Mesothelial cell of epicardium (in vitro differentiated cells): ENCODE measurements around the gene CLIC5. TPM values are rescaled to one million over a fixed set of nuclear protein-coding genes. Genes with fewer than 3 reads are reported as not detected.

Experiments
- DNase-seq, 2 experiments: peaks; one replicate each; pipeline ENCODE4 v3.0.0; 2021; ENCODE audit warnings: low spot score in 2 of 2; ENCODE audit not compliant: unreplicated experiment in 2 of 2
- H3K27ac Mint-ChIP-seq: 2 replicates; pipeline ENCODE4 v1.8.0; 2021; ENCODE audit warnings: mixed read lengths
- H3K27me3 Mint-ChIP-seq: 2 replicates; pipeline ENCODE4 v1.8.0; 2021; ENCODE audit warnings: low read depth, mixed read lengths
- H3K36me3 Mint-ChIP-seq: 2 replicates; pipeline ENCODE4 v1.8.0; 2021; ENCODE audit warnings: mixed read lengths
- H3K4me1 Mint-ChIP-seq: 2 replicates; pipeline ENCODE4 v1.8.0; 2021; ENCODE audit warnings: mixed read lengths
- H3K4me3 Mint-ChIP-seq: 2 replicates; pipeline ENCODE4 v1.8.0; 2021; ENCODE audit warnings: mild to moderate bottlenecking, moderate library complexity, mixed read lengths
- H3K9me3 Mint-ChIP-seq: 2 replicates; pipeline ENCODE4 v1.8.0; 2021; ENCODE audit warnings: mixed read lengths
- total RNA-seq: library from RNA; stranded (reverse); gene quantifications from 3 replicates; pipeline ENCODE4 v1.2.1, GENCODE V29; 2021
- TF ChIP-seq, protein P1 (sequence below): fragments of 200-600 bp; sonication (generic); IDR thresholded peaks from one replicate; pipeline ENCODE4 v1.5.0; 2021; ENCODE audit warnings: antibody characterized with exemption; ENCODE audit not compliant: unreplicated experiment

The CLIC5 gene
- total RNA-seq, 1 donor from 2014 or later: 1.8 TPM

DNA sequence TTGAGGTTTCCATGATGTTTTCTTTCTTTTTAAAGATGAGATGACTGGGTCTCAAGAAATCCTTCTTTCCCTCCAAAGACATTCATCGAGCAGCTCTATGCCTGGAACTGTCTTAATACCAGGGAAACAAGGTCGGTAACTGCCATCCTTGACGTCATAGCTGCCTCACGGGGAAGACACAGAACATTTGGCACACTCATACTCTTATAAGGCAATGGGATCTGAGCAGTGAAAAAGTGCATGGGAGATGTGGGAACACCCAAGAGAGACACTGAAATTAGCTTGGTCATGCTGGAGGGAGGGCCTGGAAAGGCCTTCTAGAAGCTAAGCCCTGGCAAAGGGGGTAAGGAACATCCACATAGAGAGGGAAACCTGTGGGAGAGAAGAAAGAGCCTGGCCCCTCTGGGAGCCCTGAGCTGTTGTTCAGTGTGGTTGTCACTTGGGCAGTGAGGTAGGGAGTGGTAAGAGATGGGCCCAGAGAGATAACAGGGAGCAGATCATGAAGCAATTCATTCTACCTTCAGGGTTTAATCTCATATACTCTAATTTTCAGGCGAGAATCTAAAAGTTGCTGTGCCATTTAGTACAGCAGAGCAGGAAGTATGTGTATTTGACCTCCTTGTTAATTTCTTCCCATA lies 30.8 kb downstream of the CLIC5 start:
- TF ChIP-seq, protein P1, sequence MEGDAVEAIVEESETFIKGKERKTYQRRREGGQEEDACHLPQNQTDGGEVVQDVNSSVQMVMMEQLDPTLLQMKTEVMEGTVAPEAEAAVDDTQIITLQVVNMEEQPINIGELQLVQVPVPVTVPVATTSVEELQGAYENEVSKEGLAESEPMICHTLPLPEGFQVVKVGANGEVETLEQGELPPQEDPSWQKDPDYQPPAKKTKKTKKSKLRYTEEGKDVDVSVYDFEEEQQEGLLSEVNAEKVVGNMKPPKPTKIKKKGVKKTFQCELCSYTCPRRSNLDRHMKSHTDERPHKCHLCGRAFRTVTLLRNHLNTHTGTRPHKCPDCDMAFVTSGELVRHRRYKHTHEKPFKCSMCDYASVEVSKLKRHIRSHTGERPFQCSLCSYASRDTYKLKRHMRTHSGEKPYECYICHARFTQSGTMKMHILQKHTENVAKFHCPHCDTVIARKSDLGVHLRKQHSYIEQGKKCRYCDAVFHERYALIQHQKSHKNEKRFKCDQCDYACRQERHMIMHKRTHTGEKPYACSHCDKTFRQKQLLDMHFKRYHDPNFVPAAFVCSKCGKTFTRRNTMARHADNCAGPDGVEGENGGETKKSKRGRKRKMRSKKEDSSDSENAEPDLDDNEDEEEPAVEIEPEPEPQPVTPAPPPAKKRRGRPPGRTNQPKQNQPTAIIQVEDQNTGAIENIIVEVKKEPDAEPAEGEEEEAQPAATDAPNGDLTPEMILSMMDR: no peak
- no peak for DNase-seq
- Mint-ChIP-seq H3K4me1 (no peaks in the 10 kb centered on the region), H3K9me3 (no peaks in the 10 kb centered on the region), H3K4me3 (no peak overlapping the region), H3K27ac (no peak overlapping the region), H3K36me3 (no peaks in the 10 kb centered on the region), H3K27me3 (no peaks in the 10 kb centered on the region)

DNA sequence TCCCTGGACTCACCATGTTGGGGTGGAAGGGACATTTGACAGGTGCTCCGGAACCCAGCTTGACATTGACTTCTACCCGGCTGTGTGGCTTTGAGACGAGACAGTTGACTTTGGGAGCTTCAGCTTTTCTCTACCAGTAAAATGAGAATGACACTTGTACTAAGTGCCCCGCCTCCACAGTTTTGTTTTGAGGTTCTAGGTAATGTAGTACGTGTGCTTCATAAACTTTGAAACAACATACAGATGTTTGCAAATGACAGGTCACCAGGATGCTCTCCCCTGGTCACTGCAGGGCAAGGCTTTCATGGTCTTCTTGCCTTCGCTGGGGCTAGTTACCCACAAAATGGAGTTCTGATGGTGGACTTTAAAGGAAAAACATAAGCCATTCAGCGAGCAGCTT lies 31.3 kb downstream of the CLIC5 start:
- H3K9me3 Mint-ChIP-seq: no peaks in the 10 kb centered on the region
- TF ChIP-seq, protein P1: no peak
- no peak overlapping the region for H3K4me3 Mint-ChIP-seq
- H3K4me1 Mint-ChIP-seq: no peaks in the 10 kb centered on the region
- no peaks in the 10 kb centered on the region for H3K36me3 Mint-ChIP-seq
- DNase-seq: no peak
- no peaks in the 10 kb centered on the region for H3K27me3 Mint-ChIP-seq
- H3K27ac Mint-ChIP-seq: no peak overlapping the region

GRCh38 chr6:45983062-45983461 lies 32.6 kb downstream of the CLIC5 start:
- Mint-ChIP-seq H3K27me3 (no peaks in the 10 kb centered on the region), H3K4me1 (no peaks in the 10 kb centered on the region), H3K27ac (no peak overlapping the region), H3K36me3 (no peaks in the 10 kb centered on the region), H3K9me3 (no peaks in the 10 kb centered on the region), H3K4me3 (no peak overlapping the region)
- TF ChIP-seq, protein P1: no peak
- no peak for DNase-seq

DNA sequence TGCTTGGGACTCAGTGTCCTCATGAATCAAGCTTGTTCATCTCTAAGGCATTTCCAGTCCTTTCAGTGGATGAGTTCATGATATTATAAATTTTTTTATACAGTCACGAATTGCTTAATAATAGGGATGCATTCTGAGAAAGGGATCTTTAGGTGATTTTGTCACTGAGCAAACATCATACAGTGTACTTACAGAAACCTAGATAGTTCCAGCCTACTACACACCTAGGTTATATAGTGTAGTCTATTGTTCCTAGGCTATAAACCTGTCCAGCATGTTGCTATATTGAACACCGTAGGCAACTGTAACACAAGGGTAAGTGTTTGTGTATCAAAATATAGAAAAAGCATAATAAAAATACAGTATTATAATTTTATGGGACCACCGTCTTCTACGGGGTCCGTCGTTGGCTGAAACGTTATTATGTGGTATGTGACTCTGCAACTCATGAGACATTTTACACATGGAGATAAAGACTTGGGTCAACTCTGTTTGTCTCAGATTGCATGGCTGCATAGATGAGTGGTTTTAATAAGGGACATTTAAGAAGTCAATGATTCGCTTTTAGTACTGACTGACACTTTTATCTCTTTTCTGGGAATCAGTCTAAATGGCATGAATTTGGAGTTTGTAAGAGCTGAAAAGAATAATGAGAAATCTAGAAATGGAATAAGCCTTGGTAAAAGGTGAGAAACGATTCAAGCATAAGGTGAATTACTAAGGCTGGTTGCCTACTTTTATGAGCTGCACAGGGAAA lies 33.2 kb downstream of the CLIC5 start:
- no peak overlapping the region for H3K27ac Mint-ChIP-seq
- TF ChIP-seq, protein P1: no peak
- no peak for DNase-seq
- no peaks in the 10 kb centered on the region for H3K4me1 Mint-ChIP-seq
- H3K9me3 Mint-ChIP-seq: no peaks in the 10 kb centered on the region
- H3K36me3 Mint-ChIP-seq: no peaks in the 10 kb centered on the region
- H3K4me3 Mint-ChIP-seq: no peak overlapping the region
- no peaks in the 10 kb centered on the region for H3K27me3 Mint-ChIP-seq

- Mint-ChIP-seq H3K36me3 (no peaks in the 10 kb centered on the region), H3K27me3 (no peaks in the 10 kb centered on the region), H3K4me3 (no peak overlapping the region), H3K27ac (no peak overlapping the region), H3K4me1 (no peaks in the 10 kb centered on the region), H3K9me3 (no peaks in the 10 kb centered on the region)
- TF ChIP-seq, protein P1: no peak
- DNase-seq: no peak
These were observed 34.6 kb downstream of the CLIC5 start for GRCh38 chr6:45981046-45981445.
